GM12878 (cell line): Measurements from ENCODE around the gene NPTX1. TPM values are rescaled to one million over a fixed set of nuclear protein-coding genes. Genes with fewer than 3 reads are reported as not detected.

ENCODE experiments used
- ATAC-seq: fragments of 200-7000 bp; cut with Tn5 transposase; 3 replicates; pipeline ENCODE4 v1.9.1; 2020; ENCODE audit warnings: mild to moderate bottlenecking, moderate library complexity
- BruUV-seq: library from RNA; stranded (reverse); fragments of 400-500 nt; replicated peaks from 2 replicates; lab custom pipeline; 2021; lab: Mats Ljungman, UMichigan
- CTCF ChIA-PET: fragments of 300-600 bp; sonication (Branson Sonifier 250); formaldehyde crosslinking; extraction: SDS; loops from one replicate; lab custom pipeline; 2021; ENCODE audit warnings: inconsistent platforms; lab: Yijun Ruan, JAX
- POLR2A ChIA-PET: fragments of 350-600 bp; formaldehyde crosslinking; extraction: SDS; loops from one replicate; lab custom pipeline; 2021; ENCODE audit warnings: inconsistent platforms; lab: Charles Lee
- RAD21 ChIA-PET: fragments of 300-600 bp; sonication (Branson Sonifier 250); formaldehyde crosslinking; loops from one replicate; lab custom pipeline; 2023; ENCODE audit warnings: antibody characterized with exemption; ENCODE audit not compliant: unreplicated experiment; lab: Charles Lee
- SMC1A ChIA-PET: fragments of 300-600 bp; sonication (Branson Sonifier 250); formaldehyde crosslinking; loops from one replicate; lab custom pipeline; 2023; ENCODE audit not compliant: unreplicated experiment, uncharacterized antibody; lab: Charles Lee
- DNase-seq: peaks from one replicate; pipeline ENCODE4 v3.0.0-alpha.2; 2011; ENCODE audit warnings: low read depth, low spot score
- FAIRE-seq: peaks from 3 replicates; lab custom pipeline; 2011; peaks lifted over from hg19 to GRCh38; lab: Jason Lieb, UNC
- H2AFZ ChIP-seq: 2 replicates; pipeline ENCODE4 v1.6.0; 2011; ENCODE audit warnings: low read depth, low read length, control low read depth; ENCODE audit not compliant: control insufficient read depth
- H3K27ac ChIP-seq: 2 replicates; pipeline ENCODE4 v1.5.1; 2011; ENCODE audit warnings: control low read depth; ENCODE audit not compliant: control insufficient read depth, insufficient read depth
- H3K27me3 ChIP-seq, 2 experiments: replicated peaks in 1 of 2; 2 replicates each; pipeline versions ENCODE4 v1.6.0 to v1.6.1; 2011; ENCODE audit warnings: low read length in 1 of 2; ENCODE audit not compliant: control insufficient read depth in 2 of 2, insufficient read depth in 2 of 2
- H3K36me3 ChIP-seq, 2 experiments: 2 replicates each; pipeline ENCODE4 v1.5.1; 2011; ENCODE audit warnings: low read length in 1 of 2; ENCODE audit not compliant: control insufficient read depth in 2 of 2, insufficient read depth in 2 of 2
- H3K4me1 ChIP-seq: 2 replicates; pipeline ENCODE4 v1.6.1; 2011; ENCODE audit warnings: mild to moderate bottlenecking, low read length, moderate library complexity, mixed read lengths; ENCODE audit not compliant: control insufficient read depth, insufficient read depth
- H3K4me2 ChIP-seq: 2 replicates; pipeline ENCODE4 v1.6.0; 2011; ENCODE audit warnings: control low read depth; ENCODE audit not compliant: control insufficient read depth, insufficient read depth
- H3K4me3 ChIP-seq: fragments of 200-600 bp; sonication (generic); 2 replicates; pipeline ENCODE4 v1.5.1; 2016
- H3K79me2 ChIP-seq: 2 replicates; pipeline ENCODE4 v1.6.0; 2011; ENCODE audit warnings: low read length; ENCODE audit not compliant: control insufficient read depth, insufficient read depth
- H3K9ac ChIP-seq: 2 replicates; pipeline ENCODE4 v1.8.0; 2011; ENCODE audit warnings: low read length, control low read depth, mixed read lengths; ENCODE audit not compliant: control insufficient read depth, insufficient read depth
- H3K9me3 ChIP-seq: replicated peaks from 3 replicates; pipeline ENCODE4 v1.5.1; 2011; ENCODE audit warnings: mild to moderate bottlenecking, low read length; ENCODE audit not compliant: control insufficient read depth, insufficient read depth
- H4K20me1 ChIP-seq: 2 replicates; pipeline ENCODE4 v1.6.0; 2011; ENCODE audit not compliant: control insufficient read depth, insufficient read depth
- CHD4 ChIP-seq: fragments of 200-600 bp; sonication (generic); IDR thresholded peaks from 2 replicates; pipeline ENCODE4 v1.6.1; 2016; ENCODE audit warnings: mild to moderate bottlenecking
- MTA2 ChIP-seq: fragments of 450-650 bp; IDR thresholded peaks from 2 replicates; pipeline ENCODE4 v1.6.1; 2016; ENCODE audit warnings: low read depth, mild to moderate bottlenecking, moderate library complexity
- NR2C1 ChIP-seq: fragments of 450-650 bp; IDR thresholded peaks from 2 replicates; pipeline ENCODE4 v1.6.1; 2017; ENCODE audit warnings: antibody characterized with exemption, mild to moderate bottlenecking, moderate library complexity
- RB1 ChIP-seq: fragments of 450-650 bp; formaldehyde crosslinking; IDR thresholded peaks from 2 replicates; pipeline ENCODE4 v1.6.1; 2017; ENCODE audit warnings: mild to moderate bottlenecking, borderline replicate concordance
- SPI1 ChIP-seq: IDR thresholded peaks from 2 replicates; pipeline ENCODE4 v1.6.1; 2011; ENCODE audit warnings: low read depth, mild to moderate bottlenecking, low read length, moderate library complexity, borderline replicate concordance; ENCODE audit not compliant: insufficient read depth
- TBL1XR1 ChIP-seq: IDR thresholded peaks from 2 replicates; pipeline ENCODE4 v1.6.1; 2012; ENCODE audit warnings: low read depth, low read length, improper control_type of control experiment
- YY1 ChIP-seq: IDR thresholded peaks from 2 replicates; pipeline ENCODE4 v1.6.1; 2011; ENCODE audit warnings: low read depth, mild to moderate bottlenecking, low read length
- ZNF24 ChIP-seq: fragments of 450-650 bp; IDR thresholded peaks from 2 replicates; pipeline ENCODE4 v1.6.1; 2017; ENCODE audit warnings: antibody characterized with exemption, mild to moderate bottlenecking
- WGBS: methylation state at CpG from one replicate; pipeline ENCODE4 v1.1.6; 2016; ENCODE audit warnings: low lambda C conversion rate; ENCODE audit not compliant: insufficient replicate concordance, insufficient coverage; ENCODE audit errors: missing lambda C conversion rate; 5-methylcytosine and 5-hydroxymethylcytosine counted together
- in situ Hi-C: fragments of 300-500 bp; cut with MboI; formaldehyde crosslinking; loops from 9 replicates; pipeline ENCODE4 v1.14.3; 2018; ENCODE audit warnings: mixed read lengths
- intact Hi-C: fragments of 100-400 bp; cut with micrococcal nuclease; formaldehyde crosslinking; loops from one replicate; pipeline ENCODE4 v1.14.2; 2022; ENCODE audit not compliant: unreplicated experiment
- polyA plus RNA-seq, 11 experiments: library from polyadenylated mRNA; depleted of rRNA in 4 of 11; unstranded in 6 of 11; stranded (reverse) in 5 of 11; fragments of >200 nt; fragmentation: Nextera tagmentation in 4 of 11; fragmentation: Illumina TruSeq in 1 of 11; extraction: Ambion mirVana in 4 of 11; extraction: Trizol in 1 of 11; gene quantifications; 1 replicate in 1 of 11; 2 replicates in 10 of 11; pipeline versions ENCODE4 v1.2.1 to v1.2.3, GENCODE V29; 2011 to 2016; ENCODE audit warnings: inconsistent platforms in 2 of 11, missing spikeins in 2 of 11, low read depth in 1 of 11
- total RNA-seq, 4 experiments: library from RNA; depleted of rRNA in 3 of 4; stranded (reverse); fragments of >200 nt in 3 of 4; fragmentation: Illumina TruSeq in 1 of 4; extraction: Trizol in 1 of 4; gene quantifications; 2 replicates each; pipeline versions ENCODE4 v1.2.1 to v1.2.3, GENCODE V29; 2013 to 2021
- TF ChIP-seq, protein P1 (sequence below): IDR thresholded peaks from 2 replicates; pipeline ENCODE4 v1.6.1; 2012; ENCODE audit warnings: improper control_type of control experiment, low read depth, low read length; ENCODE audit not compliant: insufficient replicate concordance
- TF ChIP-seq, protein P2 (sequence below): IDR thresholded peaks from 2 replicates; pipeline ENCODE4 v1.6.1; 2012; ENCODE audit warnings: low read length, inconsistent platforms

Gene NPTX1
- total and polyA plus RNA-seq, 10 of the 15 experiments (the other 5 are each of a cell fraction or from before 2014, with no cell fraction given), result not detected

GRCh38 chr17:80424261-80424660 is 52.1 kb downstream of the NPTX1 start:
- Histone ChIP-seq H3K4me2 (no peak overlapping the region), H3K9ac (no peak overlapping the region), H4K20me1 (no peaks in the 10 kb centered on the region; the same call in 1 of the 2 replicates), H2AFZ (no peak overlapping the region), H3K79me2 (no peaks in the 10 kb centered on the region), H3K4me3 (no peak overlapping the region), H3K9me3 (no peaks in the 10 kb centered on the region), H3K4me1 (peaks cover 3% of the 10 kb centered on the region), H3K36me3 (no peaks in the 10 kb centered on the region), H3K27me3 (no peaks in the 10 kb centered on the region), H3K27ac (no peak overlapping the region)
- WGBS, result 37% methylated on average over 8 of the region's 8 CpGs
- ChIA-PET CTCF (interaction anchor here (5.0 kb wide), 1 partner anchor 152 kb away, joined by 61 read pairs; no protein-coding TSS in a partner anchor), SMC1A (interaction anchor here (1.5 kb wide), 1 partner anchor 151 kb away, joined by 4 read pairs; no protein-coding TSS in a partner anchor), RAD21 (no interaction called here), POLR2A (no interaction called here)
- in situ Hi-C loops, result no loop called here
- DNase-seq (no peak), FAIRE-seq (no peak), ATAC-seq (no peak)
- intact Hi-C loops, result loop anchor here (10.0 kb wide), 1 partner anchor 311 kb away; no protein-coding TSS in a partner anchor
- TF ChIP-seq, protein P1, sequence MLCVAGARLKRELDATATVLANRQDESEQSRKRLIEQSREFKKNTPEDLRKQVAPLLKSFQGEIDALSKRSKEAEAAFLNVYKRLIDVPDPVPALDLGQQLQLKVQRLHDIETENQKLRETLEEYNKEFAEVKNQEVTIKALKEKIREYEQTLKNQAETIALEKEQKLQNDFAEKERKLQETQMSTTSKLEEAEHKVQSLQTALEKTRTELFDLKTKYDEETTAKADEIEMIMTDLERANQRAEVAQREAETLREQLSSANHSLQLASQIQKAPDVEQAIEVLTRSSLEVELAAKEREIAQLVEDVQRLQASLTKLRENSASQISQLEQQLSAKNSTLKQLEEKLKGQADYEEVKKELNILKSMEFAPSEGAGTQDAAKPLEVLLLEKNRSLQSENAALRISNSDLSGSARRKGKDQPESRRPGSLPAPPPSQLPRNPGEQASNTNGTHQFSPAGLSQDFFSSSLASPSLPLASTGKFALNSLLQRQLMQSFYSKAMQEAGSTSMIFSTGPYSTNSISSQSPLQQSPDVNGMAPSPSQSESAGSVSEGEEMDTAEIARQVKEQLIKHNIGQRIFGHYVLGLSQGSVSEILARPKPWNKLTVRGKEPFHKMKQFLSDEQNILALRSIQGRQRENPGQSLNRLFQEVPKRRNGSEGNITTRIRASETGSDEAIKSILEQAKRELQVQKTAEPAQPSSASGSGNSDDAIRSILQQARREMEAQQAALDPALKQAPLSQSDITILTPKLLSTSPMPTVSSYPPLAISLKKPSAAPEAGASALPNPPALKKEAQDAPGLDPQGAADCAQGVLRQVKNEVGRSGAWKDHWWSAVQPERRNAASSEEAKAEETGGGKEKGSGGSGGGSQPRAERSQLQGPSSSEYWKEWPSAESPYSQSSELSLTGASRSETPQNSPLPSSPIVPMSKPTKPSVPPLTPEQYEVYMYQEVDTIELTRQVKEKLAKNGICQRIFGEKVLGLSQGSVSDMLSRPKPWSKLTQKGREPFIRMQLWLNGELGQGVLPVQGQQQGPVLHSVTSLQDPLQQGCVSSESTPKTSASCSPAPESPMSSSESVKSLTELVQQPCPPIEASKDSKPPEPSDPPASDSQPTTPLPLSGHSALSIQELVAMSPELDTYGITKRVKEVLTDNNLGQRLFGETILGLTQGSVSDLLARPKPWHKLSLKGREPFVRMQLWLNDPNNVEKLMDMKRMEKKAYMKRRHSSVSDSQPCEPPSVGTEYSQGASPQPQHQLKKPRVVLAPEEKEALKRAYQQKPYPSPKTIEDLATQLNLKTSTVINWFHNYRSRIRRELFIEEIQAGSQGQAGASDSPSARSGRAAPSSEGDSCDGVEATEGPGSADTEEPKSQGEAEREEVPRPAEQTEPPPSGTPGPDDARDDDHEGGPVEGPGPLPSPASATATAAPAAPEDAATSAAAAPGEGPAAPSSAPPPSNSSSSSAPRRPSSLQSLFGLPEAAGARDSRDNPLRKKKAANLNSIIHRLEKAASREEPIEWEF, result no peak
- TF ChIP-seq, protein P2, sequence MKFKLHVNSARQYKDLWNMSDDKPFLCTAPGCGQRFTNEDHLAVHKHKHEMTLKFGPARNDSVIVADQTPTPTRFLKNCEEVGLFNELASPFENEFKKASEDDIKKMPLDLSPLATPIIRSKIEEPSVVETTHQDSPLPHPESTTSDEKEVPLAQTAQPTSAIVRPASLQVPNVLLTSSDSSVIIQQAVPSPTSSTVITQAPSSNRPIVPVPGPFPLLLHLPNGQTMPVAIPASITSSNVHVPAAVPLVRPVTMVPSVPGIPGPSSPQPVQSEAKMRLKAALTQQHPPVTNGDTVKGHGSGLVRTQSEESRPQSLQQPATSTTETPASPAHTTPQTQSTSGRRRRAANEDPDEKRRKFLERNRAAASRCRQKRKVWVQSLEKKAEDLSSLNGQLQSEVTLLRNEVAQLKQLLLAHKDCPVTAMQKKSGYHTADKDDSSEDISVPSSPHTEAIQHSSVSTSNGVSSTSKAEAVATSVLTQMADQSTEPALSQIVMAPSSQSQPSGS, result no peak
- TF ChIP-seq CHD4, result no peak
- no peak for TF ChIP-seq YY1
- no peak for TF ChIP-seq RB1
- no peak for TF ChIP-seq ZNF24
- TF ChIP-seq TBL1XR1, result no peak
- TF ChIP-seq SPI1, result no peak
- no peak for TF ChIP-seq MTA2
- no peak for TF ChIP-seq NR2C1
- BruUV-seq, result no TSS peak
